SKM-1 (cell line): ENCODE measurements around the gene MYO18B.

Experiments used
- DNase-seq: peaks from one replicate; lab custom pipeline; 2025; ENCODE audit not compliant: unreplicated experiment; lab: John Stamatoyannopoulos, UW

MYO18B gene

DNA sequence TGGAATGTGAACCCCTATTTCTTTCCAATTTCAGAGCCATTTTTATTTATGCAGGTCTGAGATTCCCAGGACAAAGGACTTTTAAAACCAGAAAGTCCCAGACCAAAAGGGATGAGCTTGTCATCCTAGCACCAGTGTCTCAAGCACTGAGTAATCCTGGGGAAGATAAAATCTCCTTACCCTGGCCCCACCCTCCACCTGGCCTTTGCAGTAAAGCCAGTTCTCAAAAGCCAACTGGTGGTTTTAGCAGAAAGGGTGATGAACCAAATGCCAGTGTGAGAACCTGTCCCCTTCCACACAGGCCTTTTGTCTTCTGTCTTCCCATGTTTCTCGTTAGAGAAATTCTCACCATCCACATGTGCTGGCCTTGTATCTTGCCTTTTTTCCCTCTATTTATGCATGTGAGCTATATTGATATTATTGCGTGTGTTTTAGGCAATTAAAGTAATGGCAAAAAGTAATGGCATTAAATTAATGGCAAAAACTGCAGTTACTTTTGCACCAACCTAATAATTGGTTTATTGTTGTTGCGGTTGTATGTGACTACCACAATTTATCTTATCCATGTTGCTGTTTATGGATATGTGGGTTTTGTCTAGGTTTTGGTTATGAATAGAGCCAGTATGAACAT lies 191.3 kb downstream of the MYO18B start:
- DNase-seq, result no peak

DNA sequence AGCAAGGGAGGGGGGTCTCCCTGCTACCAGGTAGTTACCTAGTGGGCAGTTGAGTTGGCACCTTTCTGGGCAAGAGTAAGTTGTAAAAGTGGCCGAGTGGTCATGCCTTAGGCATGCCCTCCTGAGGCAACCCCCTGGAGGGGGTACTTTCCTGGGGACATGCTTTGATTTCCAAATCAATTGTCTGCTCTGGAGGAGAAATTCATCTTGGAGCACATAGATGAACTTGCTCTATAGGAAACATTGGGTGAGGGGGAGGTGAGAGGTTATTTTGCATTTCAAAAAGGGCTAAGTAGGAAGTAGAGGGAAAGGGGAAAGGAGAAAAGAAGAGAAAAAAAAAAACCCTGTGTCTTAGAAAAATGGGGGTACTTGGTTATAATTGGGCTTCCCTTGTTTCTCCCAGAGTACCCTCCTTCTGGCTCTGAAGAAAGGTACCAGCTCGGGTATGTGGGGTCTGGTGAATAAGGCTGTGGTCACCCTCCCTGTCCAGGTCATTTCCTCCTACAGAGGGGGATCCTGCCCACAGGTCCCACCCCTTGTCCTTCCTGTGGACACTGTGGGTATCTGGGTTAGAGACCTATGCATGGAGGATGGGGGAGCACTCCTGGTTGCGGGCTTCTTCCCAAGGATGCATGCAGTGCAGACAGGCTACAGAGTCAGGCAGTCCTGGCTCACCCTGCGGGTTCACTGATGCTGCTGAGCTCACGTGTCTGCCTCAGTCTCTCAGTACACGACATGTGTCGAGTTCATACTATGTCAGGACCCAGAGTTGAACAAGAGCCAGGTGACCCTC lies 193.5 kb downstream of the MYO18B start:
- no peak for DNase-seq

- DNase-seq, result no peak
These were observed 196.2 kb downstream of the MYO18B start for GRCh38 chr22:25938151-25938550.

DNA sequence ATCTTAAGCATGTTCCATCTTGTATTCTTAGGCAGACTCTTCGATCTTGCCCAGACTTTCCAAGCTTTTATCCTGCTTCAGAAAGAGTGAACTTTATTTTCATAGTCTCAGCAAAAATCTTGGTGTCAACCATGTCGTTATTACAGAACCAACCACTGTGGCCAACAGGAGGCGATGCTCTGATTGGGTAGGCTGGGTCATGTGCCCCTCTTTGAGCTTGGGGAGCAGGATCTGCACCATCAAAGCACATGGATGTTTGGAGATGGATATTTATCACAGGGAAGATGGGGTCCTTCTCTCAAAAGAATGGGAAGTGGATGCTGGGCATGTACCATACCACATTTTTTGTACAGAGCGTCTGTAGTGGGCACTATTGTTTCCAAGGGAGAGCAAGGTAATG lies 197.4 kb downstream of the MYO18B start:
- DNase-seq, result no peak

DNA sequence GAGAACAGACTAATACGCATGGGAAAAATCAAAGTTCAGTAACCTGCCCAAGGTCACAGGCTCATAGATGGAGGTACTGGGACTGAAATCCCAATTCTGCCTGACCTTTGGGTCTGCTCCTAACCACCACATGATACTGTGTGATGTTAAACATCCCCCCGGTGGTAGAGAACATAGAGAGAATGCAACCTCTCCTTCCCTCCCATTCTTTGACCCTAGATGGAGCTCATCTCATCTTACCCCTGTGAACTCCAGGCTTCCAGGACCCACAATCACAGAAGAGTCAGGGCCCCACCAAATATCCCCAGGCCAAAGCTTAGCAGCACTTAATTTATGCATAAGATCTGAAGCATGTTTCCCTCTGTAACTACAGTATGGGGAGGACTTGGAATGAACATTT lies 198.5 kb downstream of the MYO18B start:
- DNase-seq, result no peak

DNA sequence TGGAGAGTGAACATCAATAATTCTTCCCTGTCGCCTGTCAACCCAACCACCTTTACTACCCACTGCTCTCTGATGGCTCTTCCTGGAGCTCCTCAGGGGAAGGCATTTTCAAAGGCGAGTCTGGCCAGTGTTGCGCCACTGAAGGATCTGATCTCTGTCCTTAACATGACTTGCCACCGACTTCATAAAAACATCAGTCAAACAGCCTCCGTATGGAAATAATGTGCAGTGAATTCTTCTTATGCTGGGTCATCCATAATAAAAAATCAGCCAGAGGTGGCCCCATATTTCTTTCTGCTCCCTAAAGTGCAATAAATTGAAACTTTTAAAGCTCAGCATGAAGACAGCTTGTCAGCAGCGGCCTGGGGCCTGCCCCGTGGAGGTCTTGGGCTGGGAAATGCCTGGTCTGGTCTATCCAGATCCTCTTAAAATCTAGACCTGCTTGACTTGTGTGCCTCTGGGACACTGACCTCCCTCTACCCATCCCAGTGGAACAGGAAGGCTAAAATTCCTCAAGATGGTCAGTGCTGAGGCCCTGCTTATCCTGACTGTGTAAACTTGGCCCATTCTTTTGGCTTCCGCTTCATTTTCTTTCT lies 199.5 kb downstream of the MYO18B start:
- DNase-seq, result no peak

- no peak for DNase-seq
These were observed 200.3 kb downstream of the MYO18B start for GRCh38 chr22:25942115-25942855.

DNA sequence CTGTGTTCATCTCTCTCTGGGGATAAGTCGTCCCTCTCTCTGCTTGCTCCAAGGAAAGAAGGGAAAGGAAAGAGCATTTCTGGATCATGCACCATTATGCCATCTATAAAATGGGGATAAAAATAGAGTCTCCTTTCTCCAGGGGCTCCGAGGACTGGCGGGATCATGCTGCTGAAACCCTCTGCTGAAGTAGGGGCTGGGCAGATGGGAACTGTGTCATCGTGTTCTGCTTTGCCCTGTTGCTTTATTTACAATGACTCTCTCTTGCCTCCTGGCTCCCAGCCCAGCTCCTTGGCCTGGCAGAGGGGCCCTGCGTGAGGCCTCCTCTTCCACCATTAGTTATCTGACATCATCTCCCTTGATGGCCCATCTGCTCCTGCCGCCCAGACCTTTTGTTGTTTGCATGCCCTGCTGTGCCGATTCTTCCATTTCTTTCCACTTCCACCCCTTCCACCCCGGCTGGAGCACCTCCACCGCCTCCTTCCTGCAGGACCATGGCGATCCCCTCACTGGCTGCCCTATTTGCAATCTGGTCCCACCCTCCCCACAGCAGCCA lies 200.9 kb downstream of the MYO18B start:
- DNase-seq, result no peak

DNA sequence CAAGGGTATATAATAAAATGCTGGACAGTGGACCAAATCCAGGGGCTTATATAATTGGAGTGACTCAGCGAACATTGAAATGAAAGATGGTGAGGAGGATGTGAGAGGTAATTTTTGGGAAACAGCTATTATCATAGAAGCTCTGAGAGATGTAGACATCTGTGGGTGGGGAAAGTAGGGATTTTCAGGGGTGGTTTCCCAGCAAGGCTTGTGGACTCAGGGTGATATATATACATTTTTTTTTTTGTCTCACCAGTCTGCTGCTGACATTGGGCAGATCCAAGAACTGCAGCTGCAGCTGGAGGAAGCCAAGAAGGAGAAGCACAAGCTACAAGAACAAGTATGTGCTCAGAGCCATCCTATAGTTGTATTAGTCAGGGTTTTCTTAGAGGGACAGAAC lies 208.1 kb downstream of the MYO18B start:
- DNase-seq, result no peak

GRCh38 chr22:25953276-25953675 lies 211.3 kb downstream of the MYO18B start:
- DNase-seq, result no peak

DNA sequence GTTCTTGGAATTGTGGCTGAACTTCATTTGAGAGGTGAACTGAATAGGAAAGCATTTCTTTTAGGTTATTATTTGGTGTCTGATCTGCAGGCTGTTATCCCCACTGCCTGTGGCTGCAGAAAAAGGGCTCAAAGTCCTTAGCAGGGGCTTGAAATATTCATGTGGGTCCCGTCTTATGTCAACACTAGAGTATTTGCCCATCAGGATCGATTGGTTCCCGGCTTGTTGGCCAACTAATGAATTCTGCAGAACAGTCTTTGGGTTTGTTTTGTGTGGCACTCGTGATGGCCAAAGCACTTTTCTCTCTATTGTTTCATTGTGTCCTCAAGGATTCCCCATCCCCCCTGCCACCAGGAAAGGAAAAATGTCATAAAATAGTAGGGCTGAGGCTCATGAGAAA lies 211.9 kb downstream of the MYO18B start:
- DNase-seq, result no peak

- no peak for DNase-seq
These were observed 213.3 kb downstream of the MYO18B start for GRCh38 chr22:25955323-25955722.

DNA sequence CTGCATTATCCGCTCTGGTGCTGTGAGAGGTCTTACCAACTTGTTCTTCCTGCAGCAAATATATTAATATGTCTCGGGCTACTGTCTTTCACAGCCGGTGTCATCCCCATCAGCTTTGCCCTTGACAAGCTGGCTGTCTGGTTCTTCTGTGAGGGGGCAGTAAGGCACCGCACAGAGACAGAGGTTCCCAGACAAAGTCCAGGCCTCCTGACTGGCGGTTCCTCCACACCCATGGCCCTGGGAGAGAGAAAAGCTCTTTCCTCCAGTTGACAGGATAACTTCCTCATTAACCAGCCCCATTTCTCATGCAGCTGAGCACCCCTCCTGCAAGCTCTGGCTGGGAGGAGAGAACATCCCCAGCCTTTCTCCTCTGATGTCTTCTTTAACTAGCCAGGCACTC lies 214.8 kb downstream of the MYO18B start:
- no peak for DNase-seq

GRCh38 chr22:25959818-25960774 lies 218.1 kb downstream of the MYO18B start:
- DNase-seq, result no peak

DNA sequence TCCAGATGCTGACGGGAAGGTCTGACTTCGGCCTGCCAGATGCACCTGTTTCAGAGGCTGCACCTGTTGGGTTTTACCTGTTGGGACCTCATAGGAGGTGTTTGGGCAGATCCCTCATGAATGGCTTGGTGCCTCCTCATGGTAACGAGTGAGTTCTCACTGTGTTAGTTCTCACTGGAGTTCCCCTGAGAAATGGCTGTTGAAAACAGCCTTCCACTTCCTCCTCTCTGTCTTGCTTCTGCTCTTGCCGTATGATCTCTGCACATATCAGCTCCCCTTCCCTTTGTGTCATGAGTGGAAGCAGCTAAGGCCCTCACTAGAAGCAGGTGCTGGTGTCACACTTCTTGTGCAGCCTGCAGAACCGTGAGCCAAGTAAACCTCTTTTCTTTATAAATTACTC lies 219.7 kb downstream of the MYO18B start:
- no peak for DNase-seq

GRCh38 chr22:25962711-25963110 lies 220.7 kb downstream of the MYO18B start:
- no peak for DNase-seq

DNA sequence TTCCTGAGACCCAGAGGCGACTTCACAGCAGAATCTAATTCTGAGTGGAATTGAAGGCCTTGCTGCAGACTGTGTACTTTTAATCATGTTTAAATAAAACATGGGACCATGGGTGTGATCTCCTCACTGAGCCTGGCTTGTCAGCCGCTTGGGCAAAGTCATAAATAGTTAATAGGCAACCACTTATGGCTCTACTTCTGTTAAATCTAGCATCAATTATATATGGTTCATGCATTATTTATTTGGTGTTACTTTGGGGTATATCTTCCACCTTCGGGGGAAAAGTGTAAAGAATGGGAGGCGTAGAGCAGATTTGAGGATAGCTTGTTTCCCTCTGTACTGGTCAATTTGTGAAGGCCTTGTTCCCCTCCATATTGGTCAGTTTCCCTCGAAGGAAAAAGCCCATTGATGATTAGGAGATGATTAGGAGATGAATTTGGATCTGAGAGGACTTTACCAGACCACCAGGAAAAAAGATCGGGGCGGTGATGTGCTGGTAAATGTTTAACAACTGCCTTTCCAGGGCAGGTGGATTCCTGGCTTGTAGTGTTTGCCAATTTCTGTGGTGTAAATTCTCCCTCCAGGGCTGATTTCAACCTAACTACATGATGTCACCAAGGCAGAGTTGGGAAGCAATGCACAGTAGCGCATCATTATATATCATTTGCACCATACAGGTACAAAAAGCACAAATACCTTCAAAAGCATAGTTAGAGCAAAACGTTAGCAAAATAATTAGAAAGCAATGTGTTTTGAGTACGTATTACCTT lies 223.2 kb downstream of the MYO18B start:
- no peak for DNase-seq

GRCh38 chr22:25966448-25966913 lies 224.5 kb downstream of the MYO18B start:
- no peak for DNase-seq

DNA sequence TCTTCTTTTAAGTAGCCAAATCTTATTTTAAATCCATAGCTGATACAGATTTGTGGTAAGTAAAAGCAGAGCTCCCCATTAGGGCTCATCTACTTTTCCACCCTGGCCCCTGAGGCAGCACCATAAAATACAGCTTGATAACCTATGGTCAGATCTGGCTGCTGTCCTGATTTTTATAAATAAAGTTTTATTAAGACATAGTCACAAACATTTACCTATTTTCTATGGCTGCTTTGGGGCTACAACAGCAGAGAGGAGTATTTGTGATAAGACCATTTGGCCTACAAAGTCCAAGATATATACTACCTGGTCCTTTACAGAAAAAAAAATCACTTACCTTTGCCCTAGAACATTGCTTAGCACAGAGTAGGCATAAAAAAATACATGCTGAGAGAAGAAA lies 227.3 kb downstream of the MYO18B start:
- DNase-seq, result no peak
